ENCODE measurements around the gene PPP2R5E.

The PPP2R5E gene

DNA sequence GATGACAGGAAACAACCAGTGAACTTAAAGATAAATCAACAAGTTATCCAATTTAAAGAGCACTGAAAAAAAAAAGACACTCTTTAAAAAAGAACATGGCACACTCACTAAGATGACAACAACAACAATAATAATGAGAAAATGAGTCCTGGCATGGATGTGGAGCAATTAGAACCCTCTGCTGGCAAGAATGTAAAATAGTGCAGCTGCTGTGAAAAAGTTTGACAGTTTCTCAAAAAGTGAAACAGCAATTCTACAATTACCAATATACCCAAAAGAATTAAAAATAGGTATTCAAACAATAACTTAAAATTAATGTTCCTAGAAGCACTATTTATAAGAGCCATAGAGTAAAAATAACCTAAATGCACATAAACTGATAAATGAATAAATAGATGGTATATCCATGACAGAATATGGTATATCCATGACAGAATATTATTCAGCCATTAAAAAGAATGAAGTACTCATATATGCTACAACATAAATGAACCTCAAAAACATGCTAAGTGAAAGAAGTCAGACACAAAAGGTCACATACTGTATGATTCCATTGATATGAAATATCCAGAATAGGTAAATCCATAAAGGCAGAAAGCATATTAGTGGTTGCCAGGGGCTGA lies 175.3 kb downstream of the PPP2R5E start:
- no peak for DNase-seq

GRCh38 chr14:63362389-63362819 lies 180.8 kb downstream of the PPP2R5E start:
- no peak for DNase-seq

GRCh38 chr14:63361790-63362189 lies 181.4 kb downstream of the PPP2R5E start:
- DNase-seq, result no peak

DNA sequence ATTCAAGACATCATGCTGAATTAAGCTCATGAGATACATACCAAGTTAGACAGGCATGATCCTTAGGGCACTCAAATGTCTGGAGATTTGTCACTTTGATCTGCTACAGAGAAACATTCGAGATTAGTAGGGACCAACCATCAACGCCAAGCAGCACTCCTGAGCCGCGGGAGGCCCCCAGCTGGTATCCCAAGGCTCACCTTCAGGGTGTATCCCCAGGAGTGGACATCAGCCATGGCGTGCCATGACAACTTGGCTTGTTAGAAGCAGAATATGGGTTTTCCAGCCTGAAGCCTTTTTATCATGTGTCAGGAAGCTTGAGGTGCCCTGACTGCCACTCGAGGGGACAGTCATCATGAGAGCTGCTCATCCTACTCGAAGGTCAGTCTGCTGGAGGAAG lies 185.3 kb downstream of the PPP2R5E start:
- DNase-seq, result no peak

DNA sequence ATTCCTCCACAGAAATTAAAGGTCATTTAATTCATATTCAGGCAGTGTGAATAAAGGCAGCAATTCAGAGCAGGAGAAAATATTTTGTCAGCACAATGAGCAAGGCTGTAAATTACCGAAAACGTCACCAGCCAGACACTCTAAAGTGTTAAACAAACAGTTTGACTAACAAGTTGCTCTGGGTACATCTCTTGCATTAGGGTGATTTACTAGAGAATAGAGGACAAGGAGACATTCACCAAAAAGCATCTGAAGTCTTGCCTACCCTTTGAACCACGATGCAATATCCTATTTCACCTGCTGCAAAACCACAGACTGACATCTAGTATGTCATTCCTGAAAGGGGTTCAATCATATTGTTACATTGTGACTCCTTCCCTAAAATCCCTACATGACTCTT lies 197.4 kb downstream of the PPP2R5E start:
- DNase-seq, result no peak

DNA sequence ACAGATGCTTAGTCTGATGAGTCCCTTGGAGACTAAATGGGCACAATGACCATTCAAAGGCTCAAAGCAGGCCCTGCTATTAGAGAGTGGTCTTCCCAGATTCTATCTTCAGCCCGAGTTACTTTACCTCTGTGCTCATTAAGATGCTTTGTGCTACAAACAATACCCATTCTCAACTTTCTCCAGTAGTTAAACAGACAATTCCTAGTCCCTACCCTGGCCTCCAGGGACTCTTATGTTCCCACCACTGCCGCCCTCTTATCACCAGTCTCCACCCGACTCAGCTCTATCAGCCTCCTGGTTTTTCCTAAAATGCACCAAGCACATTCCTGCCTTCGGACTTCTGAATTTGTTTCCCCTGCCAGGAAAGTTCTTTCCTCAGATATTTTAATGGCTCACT lies 198.8 kb downstream of the PPP2R5E start:
- no peak for DNase-seq

- DNase-seq, result no peak
Measured at GRCh38 chr14:63343878-63344277, 199.3 kb downstream of the PPP2R5E start.

- no peak for DNase-seq
Measured at GRCh38 chr14:63342371-63342770, 200.8 kb downstream of the PPP2R5E start.

- no peak for DNase-seq
Measured at GRCh38 chr14:63328787-63329737, 214.1 kb downstream of the PPP2R5E start.

- DNase-seq, result no peak
Measured at GRCh38 chr14:63326840-63327239, 216.3 kb downstream of the PPP2R5E start.

GRCh38 chr14:63322897-63323573 lies 220.1 kb downstream of the PPP2R5E start:
- DNase-seq, result no peak

DNA sequence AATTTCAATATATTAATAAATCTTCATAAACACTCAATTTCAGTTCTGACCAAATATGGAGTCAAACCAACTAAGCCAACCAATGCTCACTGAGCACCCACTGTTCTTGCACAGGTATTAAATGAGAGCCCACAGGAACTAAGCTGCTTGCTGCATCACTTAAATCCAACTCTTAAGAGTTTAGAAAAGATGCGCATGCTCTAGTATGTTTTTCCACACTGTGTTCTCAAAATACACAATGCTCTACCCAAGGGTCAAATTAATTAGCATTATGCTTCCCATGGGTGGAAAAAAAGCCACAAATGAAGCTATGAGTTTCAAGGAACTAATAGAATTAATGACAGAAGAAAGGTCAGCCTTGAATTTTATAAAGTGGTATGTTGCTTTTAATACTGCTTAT lies 220.7 kb downstream of the PPP2R5E start:
- DNase-seq, result no peak

Data from activated effector memory CD4-positive, alpha-beta T cell treated with Interleukin-2 at 50 U/mL for 16 hours (primary cell).